GM18861 (cell line): ENCODE results near the gene KSR2.

ENCODE experiments used
- ATAC-seq: cut with Tn5 transposase; IDR thresholded peaks from one replicate; pipeline ENCODE4 v1.9.1; 2021; ENCODE audit not compliant: unreplicated experiment

KSR2 gene

DNA sequence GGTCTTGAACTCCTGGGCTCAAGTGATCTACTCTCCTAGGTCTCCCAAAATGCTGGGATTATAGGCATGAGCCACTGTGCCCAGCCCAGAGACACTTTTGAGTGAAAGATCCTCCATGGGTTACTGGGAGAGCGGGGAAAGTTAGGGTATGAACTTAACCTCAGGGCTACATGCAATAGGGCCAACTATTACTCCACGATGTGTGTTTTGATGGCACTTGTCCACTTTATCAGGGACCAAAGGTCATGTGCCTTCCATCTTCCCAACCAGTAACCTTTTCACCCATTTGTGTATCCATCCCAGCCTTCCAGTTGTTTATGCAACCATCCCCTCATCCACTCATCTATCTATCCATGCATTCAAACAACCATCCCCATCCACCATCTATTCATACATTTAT is 546.8 kb downstream of the KSR2 start:
- ATAC-seq = no peak

GRCh38 chr12:117421068-117421752 is 547.6 kb downstream of the KSR2 start:
- no peak for ATAC-seq

DNA sequence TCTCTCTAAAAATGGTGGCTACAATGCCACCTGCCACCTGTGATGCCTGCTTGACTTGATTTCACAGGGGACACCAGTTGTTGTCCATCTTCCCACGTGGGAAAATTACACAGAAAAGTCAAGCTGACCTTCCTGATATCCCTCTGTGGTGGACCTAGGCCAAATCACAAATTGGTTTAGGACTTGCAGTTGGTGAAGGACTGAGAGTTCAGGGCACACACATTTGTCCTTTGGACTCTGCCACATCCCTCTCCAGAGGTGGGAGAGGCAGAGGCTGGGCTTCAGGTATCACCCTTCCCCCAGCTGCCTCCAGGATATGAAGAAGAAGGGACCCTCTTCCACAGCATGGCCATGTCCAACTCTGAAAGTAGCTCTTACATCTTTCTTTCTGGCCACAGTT is 551.8 kb downstream of the KSR2 start:
- no peak for ATAC-seq

- no peak for ATAC-seq
Measured at GRCh38 chr12:117412465-117413188, 556.2 kb downstream of the KSR2 start.

DNA sequence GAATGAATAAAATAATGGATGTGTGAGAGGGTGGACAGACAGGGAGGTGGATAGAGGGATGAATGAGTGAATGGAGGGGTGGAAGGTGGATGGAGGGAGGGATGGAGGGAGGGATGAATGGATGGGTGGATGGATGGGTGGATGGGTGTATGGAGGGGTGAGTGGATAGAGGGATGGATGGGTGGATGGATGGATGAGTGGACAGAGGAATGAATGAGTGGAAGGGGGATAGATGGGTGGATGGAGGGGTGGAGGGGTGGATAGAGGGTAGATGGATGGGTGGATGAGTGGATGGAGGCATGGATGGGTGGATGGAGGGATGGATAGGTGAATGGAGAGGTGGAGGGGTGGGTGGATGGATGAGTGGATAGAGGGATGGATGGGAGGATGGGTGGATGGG is 559.5 kb downstream of the KSR2 start:
- no peak for ATAC-seq

GRCh38 chr12:117408161-117408791 is 560.5 kb downstream of the KSR2 start:
- ATAC-seq = no peak

GRCh38 chr12:117404940-117405339 is 563.9 kb downstream of the KSR2 start:
- no peak for ATAC-seq

DNA sequence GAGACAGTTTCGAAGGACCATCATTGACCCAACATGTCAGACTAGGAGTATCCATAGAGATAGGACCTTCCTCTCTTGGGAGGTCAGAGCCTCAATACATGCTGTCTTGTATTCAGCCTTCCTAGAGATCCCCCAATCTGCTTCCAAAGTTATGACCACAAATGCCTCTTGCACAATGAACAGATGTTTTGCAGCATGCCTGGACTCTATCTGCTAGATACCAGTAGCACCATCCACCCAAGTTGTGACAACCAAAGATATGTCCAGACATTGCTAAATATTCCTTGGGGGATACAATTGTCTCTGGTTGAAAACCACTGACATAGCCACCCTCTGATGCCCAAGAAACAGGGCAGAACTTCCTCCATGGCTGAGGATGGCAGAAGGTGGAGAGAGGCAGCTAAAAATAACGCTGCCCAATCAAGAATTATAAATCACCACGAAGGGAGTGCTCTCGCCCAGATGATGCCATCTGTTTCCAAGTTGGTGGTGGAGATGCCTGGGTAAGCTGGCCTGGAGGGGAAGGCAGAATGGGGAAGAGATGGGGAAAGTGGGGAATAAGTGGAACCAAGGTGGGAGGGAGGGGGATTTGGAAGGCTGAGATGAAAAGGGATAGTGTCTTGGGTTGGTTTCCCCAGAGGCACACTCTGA is 564.5 kb downstream of the KSR2 start:
- ATAC-seq = no peak

DNA sequence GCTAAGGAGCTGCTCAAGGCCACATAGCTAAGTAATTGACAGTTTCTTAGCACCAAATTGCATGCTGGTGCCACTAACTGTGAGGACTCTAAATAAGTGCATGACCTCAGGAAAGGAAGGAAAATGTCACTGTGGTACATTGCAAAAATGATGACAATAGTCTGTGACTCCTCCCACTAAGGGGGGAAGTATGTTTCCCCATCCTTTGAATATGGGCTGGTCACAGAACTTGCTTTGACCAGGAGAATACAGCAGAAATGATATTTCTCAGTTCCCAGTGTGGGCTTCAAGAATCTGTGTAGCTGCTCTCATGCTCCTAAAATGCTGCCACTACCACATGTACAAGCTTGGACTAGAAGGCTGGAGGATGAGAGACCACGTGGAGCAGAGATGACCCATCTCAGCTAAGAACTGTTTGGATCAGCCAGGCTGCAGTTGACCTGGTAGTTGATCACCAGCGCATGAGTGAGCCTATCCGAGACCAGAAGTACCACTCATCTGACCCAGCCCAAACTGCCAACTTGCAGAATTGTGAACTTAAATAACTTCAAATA is 565.1 kb downstream of the KSR2 start:
- ATAC-seq = no peak
